Neural progenitor cell (in vitro differentiated cells): ENCODE results near the gene GSTM3. TPM values are rescaled to one million over a fixed set of nuclear protein-coding genes. Genes with fewer than 3 reads are reported as not detected.
A peak's percentile ranks its signal among the peaks of the same experiment; 100 is the strongest.

Experiments
- DNase-seq: peaks from one replicate; pipeline ENCODE4 v3.0.0-alpha.2; 2016; ENCODE audit warnings: low spot score
- H2AFZ ChIP-seq: fragments of 200-600 bp; sonication (generic); replicated peaks from 2 replicates; pipeline ENCODE4 v1.6.1; 2016; ENCODE audit warnings: antibody characterized with exemption
- H3F3A ChIP-seq: fragments of 200-600 bp; sonication (generic); 2 replicates; pipeline ENCODE4 v1.6.1; 2016; ENCODE audit warnings: antibody characterized with exemption, low read depth
- H3K27ac ChIP-seq: fragments of 200-600 bp; sonication (generic); 2 replicates; pipeline ENCODE4 v1.5.1; 2016; ENCODE audit warnings: mild to moderate bottlenecking
- H3K27me3 ChIP-seq: fragments of 200-600 bp; sonication (generic); 2 replicates; pipeline ENCODE4 v1.6.1; 2016; ENCODE audit warnings: mild to moderate bottlenecking, moderate library complexity
- H3K36me3 ChIP-seq: fragments of 200-600 bp; sonication (generic); 2 replicates; pipeline ENCODE4 v1.5.1; 2016
- H3K4me1 ChIP-seq: fragments of 200-600 bp; sonication (generic); 2 replicates; pipeline ENCODE4 v1.6.1; 2016; ENCODE audit warnings: mixed run types
- H3K4me2 ChIP-seq: fragments of 200-600 bp; sonication (generic); 2 replicates; pipeline ENCODE4 v1.6.1; 2016
- H3K4me3 ChIP-seq: fragments of 200-600 bp; sonication (generic); 2 replicates; pipeline ENCODE4 v1.5.1; 2016
- H3K79me2 ChIP-seq: fragments of 200-600 bp; sonication (generic); 2 replicates; pipeline ENCODE4 v1.6.1; 2016; ENCODE audit warnings: low read depth
- H3K9ac ChIP-seq: fragments of 200-600 bp; sonication (generic); 2 replicates; pipeline ENCODE4 v1.6.1; 2016
- H3K9me3 ChIP-seq: fragments of 200-600 bp; sonication (generic); 2 replicates; pipeline ENCODE4 v1.5.1; 2016; ENCODE audit warnings: low read depth
- H4K20me1 ChIP-seq: fragments of 200-600 bp; sonication (generic); 2 replicates; pipeline ENCODE4 v1.6.1; 2016; ENCODE audit warnings: low read depth
- H3K27ac Mint-ChIP-seq: 3 replicates; pipeline ENCODE4 v1.8.0; 2021; ENCODE audit warnings: mixed read lengths
- H3K27me3 Mint-ChIP-seq: 2 replicates; pipeline ENCODE4 v1.8.0; 2022; ENCODE audit warnings: low read depth, mild to moderate bottlenecking, inconsistent platforms, moderate library complexity, mixed read lengths; ENCODE audit not compliant: insufficient read depth
- H3K36me3 Mint-ChIP-seq: 3 replicates; pipeline ENCODE4 v1.8.0; 2021; ENCODE audit warnings: mixed read lengths
- H3K4me1 Mint-ChIP-seq: 3 replicates; pipeline ENCODE4 v1.8.0; 2021; ENCODE audit warnings: mixed read lengths
- H3K4me3 Mint-ChIP-seq: 3 replicates; pipeline ENCODE4 v1.8.0; 2021; ENCODE audit warnings: mild to moderate bottlenecking, moderate library complexity, mixed read lengths
- H3K9me3 Mint-ChIP-seq: 3 replicates; pipeline ENCODE4 v1.8.0; 2020; ENCODE audit warnings: mixed read lengths
- CTCF ChIP-seq: fragments of 200-600 bp; sonication (generic); IDR thresholded peaks from 2 replicates; pipeline ENCODE4 v1.5.1; 2017; ENCODE audit warnings: antibody characterized with exemption, mild to moderate bottlenecking
- EZH2 ChIP-seq: fragments of 200-600 bp; sonication (generic); IDR thresholded peaks from 2 replicates; pipeline ENCODE4 v1.6.1; 2017; ENCODE audit warnings: antibody characterized with exemption, mild to moderate bottlenecking, moderate library complexity
- EZH2phosphoT487 ChIP-seq: fragments of 200-600 bp; sonication (generic); IDR thresholded peaks from 2 replicates; pipeline ENCODE4 v1.6.1; 2017; ENCODE audit warnings: antibody characterized with exemption
- total RNA-seq: library from RNA; depleted of rRNA; stranded (reverse); fragments of >200 nt; gene quantifications from 2 replicates; pipeline ENCODE4 v1.2.3, GENCODE V29; 2015; ENCODE audit warnings: low replicate concordance

Gene GSTM3
- total RNA-seq, 1 donor from 2014 or later = 12.9 TPM

GRCh38 chr1:109763646-109764415 lies 23.0 kb upstream of the GSTM3 start, which contains the start of gene EPS8L3:
Gene EPS8L3 (minus strand): TSS chr1:109763923. CDS start chr1:109761749, 2,174 bp downstream.
- Histone ChIP-seq H3K4me2 (no peak within 1 kb of the TSS), H3K27me3 (no peaks in the 10 kb centered on the region), H3K9me3 (no peaks in the 10 kb centered on the region), H3K9ac (no peak within 1 kb of the TSS), H3F3A (no peaks in the 10 kb centered on the region), H3K79me2 (no peaks in the 10 kb centered on the region), H3K4me3 (no peak within 1 kb of the TSS), H3K36me3 (no peaks in the 10 kb centered on the region), H4K20me1 (no peaks in the 10 kb centered on the region), H3K27ac (no peak within 1 kb of the TSS), H3K4me1 (no peaks in the 10 kb centered on the region), H2AFZ (no peak within 1 kb of the TSS)
- H3K27me3 Mint-ChIP-seq = peaks cover 10% of the 10 kb centered on the region
- TF ChIP-seq EZH2 (no peak), CTCF (no peak)
- no peaks in the 10 kb centered on the region for H3K36me3 Mint-ChIP-seq
- peaks cover 2% of the 10 kb centered on the region for H3K9me3 Mint-ChIP-seq
- H3K27ac Mint-ChIP-seq = peak within 1 kb of the TSS; percentile 64
- no peak for DNase-seq
- peaks cover 9% of the 10 kb centered on the region for H3K4me1 Mint-ChIP-seq
- H3K4me3 Mint-ChIP-seq = no peak within 1 kb of the TSS

- Histone ChIP-seq H3K4me2 (no peak overlapping the region), H3K27ac (no peak overlapping the region), H3K9me3 (no peaks in the 10 kb centered on the region), H3K4me3 (no peak overlapping the region), H3K27me3 (no peaks in the 10 kb centered on the region), H2AFZ (no peak overlapping the region), H3K4me1 (no peaks in the 10 kb centered on the region), H3K79me2 (no peaks in the 10 kb centered on the region), H4K20me1 (no peaks in the 10 kb centered on the region), H3K9ac (no peak overlapping the region), H3F3A (no peaks in the 10 kb centered on the region), H3K36me3 (no peaks in the 10 kb centered on the region)
- Mint-ChIP-seq H3K36me3 (no peaks in the 10 kb centered on the region), H3K4me1 (peaks cover 9% of the 10 kb centered on the region), H3K4me3 (no peak overlapping the region), H3K9me3 (peaks cover 2% of the 10 kb centered on the region), H3K27ac (peak overlapping the region; percentile 64), H3K27me3 (peaks cover 10% of the 10 kb centered on the region)
- no peak for TF ChIP-seq EZH2
- no peak for TF ChIP-seq CTCF
- TF ChIP-seq EZH2phosphoT487 = no peak
- no peak for DNase-seq
Measured at GRCh38 chr1:109762821-109763645, 22.2 kb upstream of the GSTM3 start.

GRCh38 chr1:109762039-109762585 lies 21.3 kb upstream of the GSTM3 start:
- Mint-ChIP-seq H3K4me3 (no peak overlapping the region), H3K27me3 (peaks cover 10% of the 10 kb centered on the region), H3K4me1 (peaks cover 9% of the 10 kb centered on the region), H3K36me3 (no peaks in the 10 kb centered on the region), H3K27ac (peak overlapping the region; percentile 64), H3K9me3 (peaks cover 2% of the 10 kb centered on the region)
- Histone ChIP-seq H3F3A (no peaks in the 10 kb centered on the region), H3K4me2 (no peak overlapping the region), H3K4me3 (no peak overlapping the region), H3K79me2 (no peaks in the 10 kb centered on the region), H4K20me1 (no peaks in the 10 kb centered on the region), H3K4me1 (no peaks in the 10 kb centered on the region), H2AFZ (no peak overlapping the region), H3K27me3 (no peaks in the 10 kb centered on the region), H3K36me3 (no peaks in the 10 kb centered on the region), H3K9ac (no peak overlapping the region), H3K9me3 (no peaks in the 10 kb centered on the region), H3K27ac (no peak overlapping the region)
- no peak for DNase-seq
- TF ChIP-seq EZH2phosphoT487 (no peak), EZH2 (no peak), CTCF (no peak)
